ENCODE data around the gene CYP26B1.

DNA sequence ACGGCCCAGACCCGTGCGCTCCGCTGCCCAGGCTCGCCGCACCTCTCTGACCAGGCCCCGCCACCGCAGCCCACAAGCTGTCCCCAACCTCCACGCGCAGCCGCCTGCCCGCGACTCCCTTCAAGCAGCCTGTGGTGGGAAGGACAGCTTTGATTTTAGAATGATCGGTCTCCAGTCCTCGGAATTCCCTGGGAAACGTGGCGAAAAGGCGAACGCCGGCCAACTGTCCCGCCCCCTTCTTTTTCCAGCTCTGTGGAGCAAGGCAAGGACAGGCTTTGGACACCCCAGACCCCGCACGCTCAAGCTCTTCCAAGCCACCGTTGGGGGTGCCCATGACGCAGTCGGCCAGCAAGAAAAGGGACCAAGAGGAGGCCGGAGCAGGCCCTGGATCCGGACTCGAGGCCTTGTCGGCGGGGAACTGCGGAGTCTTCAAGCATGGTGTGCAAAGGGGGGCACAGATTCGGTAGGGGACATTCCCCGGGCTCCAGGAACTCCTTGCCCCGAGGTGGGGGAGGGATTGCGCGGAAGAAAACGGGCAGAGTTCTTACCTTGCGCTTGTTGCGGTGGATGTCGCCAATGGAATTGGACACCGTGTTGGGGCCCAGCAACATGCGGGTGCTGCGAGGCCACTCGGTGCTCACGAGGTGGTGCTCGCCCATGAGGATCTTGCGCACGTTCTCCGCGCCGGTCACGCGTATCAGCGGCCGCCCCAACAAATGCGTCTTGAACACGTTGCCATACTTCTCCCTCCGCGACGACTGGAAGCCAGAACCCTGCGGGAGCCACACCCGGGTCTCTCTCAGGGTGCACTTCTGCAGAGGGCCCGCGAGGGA, 4.0 kb downstream of the CYP26B1 start:
- TF ChIP-seq EZH2 (IDR thresholded peaks at IDR 0.05; ENCODE audit: borderline replicate concordance, low read depth, low read length, poor library complexity, severe bottlenecking): no peak
- TF ChIP-seq, protein P1, sequence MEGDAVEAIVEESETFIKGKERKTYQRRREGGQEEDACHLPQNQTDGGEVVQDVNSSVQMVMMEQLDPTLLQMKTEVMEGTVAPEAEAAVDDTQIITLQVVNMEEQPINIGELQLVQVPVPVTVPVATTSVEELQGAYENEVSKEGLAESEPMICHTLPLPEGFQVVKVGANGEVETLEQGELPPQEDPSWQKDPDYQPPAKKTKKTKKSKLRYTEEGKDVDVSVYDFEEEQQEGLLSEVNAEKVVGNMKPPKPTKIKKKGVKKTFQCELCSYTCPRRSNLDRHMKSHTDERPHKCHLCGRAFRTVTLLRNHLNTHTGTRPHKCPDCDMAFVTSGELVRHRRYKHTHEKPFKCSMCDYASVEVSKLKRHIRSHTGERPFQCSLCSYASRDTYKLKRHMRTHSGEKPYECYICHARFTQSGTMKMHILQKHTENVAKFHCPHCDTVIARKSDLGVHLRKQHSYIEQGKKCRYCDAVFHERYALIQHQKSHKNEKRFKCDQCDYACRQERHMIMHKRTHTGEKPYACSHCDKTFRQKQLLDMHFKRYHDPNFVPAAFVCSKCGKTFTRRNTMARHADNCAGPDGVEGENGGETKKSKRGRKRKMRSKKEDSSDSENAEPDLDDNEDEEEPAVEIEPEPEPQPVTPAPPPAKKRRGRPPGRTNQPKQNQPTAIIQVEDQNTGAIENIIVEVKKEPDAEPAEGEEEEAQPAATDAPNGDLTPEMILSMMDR (conservative IDR thresholded peaks at IDR 0.05; ENCODE audit: low read depth, low read length): no peak
